Left renal pelvis (tissue), 4 donors: ENCODE data around the gene AMDHD1. TPM values are rescaled to one million over a fixed set of nuclear protein-coding genes. Genes with fewer than 3 reads are reported as not detected.

Source experiments
- DNase-seq, 4 donors: peaks; one replicate each; pipeline ENCODE4 v3.0.0-alpha.2; 2013; ENCODE audit warnings: low read depth in 4 of 4, low spot score in 3 of 4
- polyA plus RNA-seq, 4 donors: library from polyadenylated mRNA; unstranded; fragments of 120-200 nt; gene quantifications; one replicate each; pipeline ENCODE4 v1.2.1, GENCODE V29; 2013; ENCODE audit not compliant: insufficient read length in 4 of 4

The AMDHD1 gene, protein sequence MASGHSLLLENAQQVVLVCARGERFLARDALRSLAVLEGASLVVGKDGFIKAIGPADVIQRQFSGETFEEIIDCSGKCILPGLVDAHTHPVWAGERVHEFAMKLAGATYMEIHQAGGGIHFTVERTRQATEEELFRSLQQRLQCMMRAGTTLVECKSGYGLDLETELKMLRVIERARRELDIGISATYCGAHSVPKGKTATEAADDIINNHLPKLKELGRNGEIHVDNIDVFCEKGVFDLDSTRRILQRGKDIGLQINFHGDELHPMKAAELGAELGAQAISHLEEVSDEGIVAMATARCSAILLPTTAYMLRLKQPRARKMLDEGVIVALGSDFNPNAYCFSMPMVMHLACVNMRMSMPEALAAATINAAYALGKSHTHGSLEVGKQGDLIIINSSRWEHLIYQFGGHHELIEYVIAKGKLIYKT
- polyA plus RNA-seq = 1 to 10 TPM in 3 of 4 donors, under 1 TPM in 1; 0.33 to 1.5 (median 1.2) TPM

DNA sequence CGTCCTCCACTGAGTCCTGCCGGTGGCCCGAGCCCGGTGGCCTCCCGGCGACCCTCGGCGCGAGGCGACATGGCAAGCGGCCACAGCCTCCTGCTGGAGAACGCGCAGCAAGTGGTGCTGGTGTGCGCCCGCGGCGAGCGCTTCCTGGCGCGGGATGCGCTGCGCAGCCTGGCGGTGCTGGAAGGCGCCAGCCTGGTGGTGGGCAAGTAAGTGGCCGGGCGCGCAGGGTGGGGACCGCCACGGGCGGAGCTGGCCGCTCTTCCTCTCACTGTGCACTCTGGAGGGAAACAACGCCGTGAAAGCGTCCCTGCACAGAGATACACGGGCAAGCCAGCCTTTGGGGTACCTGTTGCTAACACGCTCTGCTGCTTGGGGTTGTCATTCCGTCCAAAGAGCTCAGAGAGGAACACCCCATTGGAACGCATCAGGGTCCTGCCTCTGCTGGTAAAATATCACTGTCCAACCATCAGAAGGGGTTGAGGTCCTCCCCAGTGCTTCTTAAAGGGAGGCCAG, at the start of gene AMDHD1:
Gene AMDHD1, plus strand, starts transcription at position 2 of the 513 bp plus-strand sequence. Its CDS starts 68 bp downstream, at position 70.
- DNase-seq = peak in 1 of 4 donors; percentile 5

DNA sequence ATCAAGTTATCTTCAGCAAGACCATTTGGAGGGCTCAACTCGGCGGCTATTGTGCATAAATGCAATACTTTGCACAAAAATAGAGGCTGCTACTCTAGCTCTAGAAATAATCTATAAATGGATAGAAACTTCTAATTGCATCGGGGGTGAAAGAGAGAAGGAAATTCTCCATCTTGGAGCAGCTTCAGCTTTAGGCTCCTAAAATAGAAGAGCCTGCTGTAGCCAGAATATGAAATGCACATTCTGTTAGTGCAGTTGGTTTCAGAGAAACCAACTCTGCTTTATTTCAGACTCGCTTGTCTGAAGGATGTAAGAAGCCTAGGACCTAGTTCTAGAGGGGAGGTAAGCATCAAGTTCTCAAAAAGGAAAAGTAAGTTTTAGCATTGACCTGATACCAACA, 46.3 kb upstream of the AMDHD1 start:
- DNase-seq = no peak

DNA sequence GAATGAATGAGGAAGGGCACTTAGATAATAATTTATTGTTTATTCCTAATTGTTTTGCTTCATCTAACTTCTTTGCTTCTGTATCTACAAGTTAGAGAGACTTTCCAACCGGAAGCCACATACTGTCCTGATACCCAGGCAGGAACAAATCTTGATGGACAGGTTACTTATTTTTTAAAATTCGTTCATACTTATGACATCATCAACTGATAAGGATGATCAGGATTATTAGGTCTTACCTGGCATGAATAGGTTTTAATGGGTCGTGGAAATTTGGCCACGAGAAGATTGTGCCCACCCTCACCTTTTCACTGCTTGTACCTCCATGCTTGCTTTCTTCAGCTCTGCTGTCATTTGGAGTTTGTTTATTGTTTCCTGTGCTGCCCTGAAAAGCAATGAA, 45.0 kb upstream of the AMDHD1 start:
- DNase-seq = no peak

DNA sequence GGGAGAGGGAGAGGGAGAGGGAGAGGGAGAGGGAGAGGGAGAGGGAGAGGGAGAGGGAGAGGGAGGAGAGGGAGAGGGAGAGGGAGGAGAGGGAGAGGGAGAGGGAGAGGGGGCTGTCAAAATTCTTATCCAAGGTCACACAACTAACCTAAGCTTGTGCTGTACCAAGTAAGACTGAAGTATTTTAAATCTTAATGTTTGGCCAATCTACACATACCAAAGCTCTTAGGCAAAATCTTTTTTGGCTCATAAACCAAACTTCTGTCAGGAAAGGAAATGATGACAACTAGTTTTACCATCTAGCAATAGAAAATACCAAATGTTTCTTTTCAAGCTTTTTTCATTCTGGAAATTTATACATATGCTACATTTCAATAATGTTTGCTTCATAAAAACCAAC, 34.6 kb upstream of the AMDHD1 start:
- DNase-seq = no peak

DNA sequence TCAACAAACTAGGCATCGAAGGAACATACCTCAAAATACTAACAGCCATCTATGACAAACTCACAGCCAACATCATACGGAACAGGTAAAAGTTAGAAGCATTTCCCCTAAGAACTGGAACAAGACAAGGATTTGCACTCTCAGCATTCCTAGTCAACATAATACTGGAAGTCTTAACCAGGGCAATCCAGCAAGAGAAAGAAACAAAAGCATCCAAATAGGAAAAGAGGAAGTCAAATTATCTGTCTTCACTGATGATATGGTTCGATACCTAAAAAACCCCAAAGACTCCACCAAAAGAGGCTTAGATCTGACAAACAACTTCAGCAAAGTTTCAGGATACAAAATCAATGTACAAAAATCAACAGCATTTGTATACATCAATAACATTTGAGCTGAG, 33.3 kb upstream of the AMDHD1 start:
- DNase-seq = no peak

DNA sequence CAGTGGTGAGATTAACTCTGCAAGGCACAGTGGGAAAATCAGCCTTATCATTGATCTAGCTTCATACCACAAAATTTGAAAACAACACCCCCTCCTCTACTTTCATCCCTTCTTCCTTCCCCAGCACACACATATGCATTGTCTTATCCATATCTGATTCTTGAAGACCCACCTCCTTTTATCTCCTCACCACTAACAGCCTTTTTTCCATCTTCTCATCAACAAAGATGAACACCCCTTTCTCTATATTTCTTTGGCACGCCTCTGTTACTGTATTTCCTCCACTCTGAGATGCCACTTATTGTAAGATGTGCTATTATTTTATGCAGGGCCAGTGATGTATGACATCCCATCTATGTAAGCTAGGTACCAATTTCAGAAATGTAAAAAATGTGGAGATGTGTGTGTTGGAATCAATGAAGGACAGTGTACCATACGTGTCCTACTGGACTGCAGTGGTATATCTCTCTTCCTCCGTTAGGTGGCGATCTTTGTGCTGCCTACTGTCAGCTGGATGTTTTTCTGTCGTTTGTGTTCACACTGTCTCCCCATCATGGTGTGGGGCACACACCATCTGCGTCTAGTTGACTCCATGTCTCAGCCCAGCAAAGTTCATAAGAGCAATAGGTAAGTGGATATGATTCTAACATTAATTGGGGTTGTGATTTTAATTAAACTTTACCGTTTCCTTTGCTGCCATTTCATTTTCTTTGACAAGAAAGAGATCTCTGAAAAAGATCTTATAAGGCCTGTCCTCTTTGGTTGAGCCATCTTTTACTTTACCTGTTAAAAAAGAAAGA, 24.7 kb upstream of the AMDHD1 start:
- DNase-seq = no peak

DNA sequence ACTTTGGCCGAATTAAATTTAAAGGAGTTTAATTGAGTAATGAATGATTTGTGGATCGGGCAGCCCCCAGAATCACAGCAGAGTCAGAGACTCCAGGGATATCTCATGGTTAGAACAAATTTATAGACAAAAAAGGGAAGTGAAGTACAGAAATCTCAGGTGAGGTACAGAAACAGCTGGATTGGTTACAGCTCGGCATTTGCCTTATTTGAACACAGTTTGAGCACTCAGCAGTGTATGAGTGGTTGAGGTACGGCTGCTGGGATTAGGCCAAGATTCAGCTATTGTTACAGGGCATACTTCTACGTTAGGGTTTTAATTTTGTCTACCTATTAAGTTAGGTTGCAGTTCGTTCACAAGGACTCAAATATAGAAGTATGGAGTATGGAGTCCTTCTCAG, 24.0 kb upstream of the AMDHD1 start:
- no peak for DNase-seq

DNA sequence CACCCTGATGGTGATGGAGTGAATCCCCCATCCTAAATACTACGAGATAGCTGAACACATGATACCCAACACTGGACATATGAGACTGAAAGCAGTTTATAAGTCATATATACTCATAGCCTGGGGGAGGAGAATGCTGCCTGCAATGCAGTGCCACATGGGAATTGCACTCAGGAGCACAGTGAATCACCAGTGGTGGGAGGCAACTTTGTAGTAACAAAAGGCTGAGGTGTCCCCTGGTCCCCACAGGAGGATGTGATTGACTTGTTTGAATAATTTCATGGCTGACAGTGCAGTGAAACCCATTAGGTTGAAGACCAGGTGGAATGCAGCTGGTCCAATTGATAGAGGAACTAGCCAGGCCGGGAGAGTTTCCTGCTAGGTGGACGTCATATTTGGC, 20.9 kb upstream of the AMDHD1 start:
- no peak for DNase-seq

DNA sequence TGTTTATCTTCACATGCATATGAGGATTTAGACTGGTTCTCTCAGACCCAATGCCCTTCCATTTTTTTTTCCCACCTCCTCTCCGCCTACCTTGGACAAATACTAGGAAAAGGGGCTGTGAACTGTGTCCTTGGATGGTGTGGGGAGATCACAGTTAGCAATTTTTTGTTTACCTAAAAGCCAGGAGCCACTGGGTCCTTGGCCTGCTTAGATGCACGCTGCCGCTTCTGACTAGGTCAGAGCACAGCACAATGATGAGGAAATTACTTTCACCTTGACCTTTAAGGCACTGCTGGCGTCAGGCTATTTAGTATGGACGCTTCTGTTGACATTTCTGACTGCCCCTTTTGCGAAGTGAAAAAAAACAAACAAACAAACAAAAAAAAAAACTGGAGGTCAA, 2.6 kb upstream of the AMDHD1 start:
- DNase-seq = no peak

DNA sequence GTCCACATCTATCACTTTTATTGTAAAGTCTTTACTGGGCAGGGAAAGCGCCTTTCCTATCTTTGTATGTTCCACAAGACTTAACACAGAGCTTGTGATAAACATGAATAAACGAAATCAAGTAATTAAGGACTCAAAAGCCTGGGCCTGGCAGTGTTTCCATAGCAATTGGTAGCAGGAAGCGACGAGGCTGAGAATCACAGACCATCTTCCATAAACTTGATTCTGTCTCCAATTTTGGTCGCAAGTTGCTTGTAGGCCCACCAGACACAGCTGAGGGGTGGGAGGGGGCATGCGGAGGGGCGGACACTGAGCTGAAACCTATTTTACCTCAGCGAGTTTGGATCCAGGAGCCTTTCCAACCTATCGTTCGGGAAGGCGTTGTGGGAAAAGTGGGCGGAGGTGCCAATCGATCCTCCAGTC, 1.0 kb upstream of the AMDHD1 start:
- DNase-seq = no peak

DNA sequence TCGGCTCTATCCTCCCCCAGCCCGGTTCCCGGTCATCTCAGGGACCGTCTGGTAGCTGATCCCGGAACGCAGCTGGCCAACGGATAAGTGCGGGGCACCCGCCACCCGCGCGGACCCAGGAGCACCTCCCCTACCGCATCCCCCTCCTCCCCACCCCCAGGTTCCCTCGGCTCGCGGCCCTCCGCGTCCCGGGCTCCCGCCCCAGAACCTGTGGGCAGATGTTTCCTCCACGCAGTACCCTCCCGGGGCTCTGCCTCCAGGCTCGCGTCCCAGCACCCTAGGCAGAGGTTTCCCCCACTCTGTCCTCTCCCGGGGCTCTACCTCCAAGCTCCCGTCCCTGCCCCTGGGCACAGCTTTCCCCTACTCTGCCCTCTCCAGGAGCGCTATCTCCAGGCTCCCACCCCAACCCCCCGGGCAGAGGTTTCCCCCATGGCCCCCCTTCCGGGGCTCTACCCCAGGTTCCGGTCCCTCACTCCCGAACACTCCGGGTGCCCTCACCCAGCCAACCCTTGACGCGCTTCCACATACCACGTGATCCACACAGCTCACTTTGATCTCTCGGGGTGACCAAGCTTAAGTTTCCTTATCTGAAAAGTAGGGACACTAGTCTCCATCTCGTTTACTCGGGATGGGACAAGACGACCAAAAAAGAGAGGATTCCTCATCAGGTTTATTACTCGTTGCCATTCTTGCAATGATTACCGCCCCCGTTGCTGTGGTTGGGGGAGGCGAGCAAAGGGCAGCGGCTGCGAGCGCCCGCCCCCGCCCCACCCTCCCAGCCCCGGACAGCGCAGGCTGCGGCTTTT, 404 bp upstream of the AMDHD1 start, which contains the start of gene CCDC38:
Gene CCDC38, minus strand, starts transcription at position 91 of the 806 bp plus-strand sequence. CDS start 6,105 bp downstream, outside the sequence.
- DNase-seq = peak in 3 of 4 donors; percentile 36 to 43 (median 41)

DNA sequence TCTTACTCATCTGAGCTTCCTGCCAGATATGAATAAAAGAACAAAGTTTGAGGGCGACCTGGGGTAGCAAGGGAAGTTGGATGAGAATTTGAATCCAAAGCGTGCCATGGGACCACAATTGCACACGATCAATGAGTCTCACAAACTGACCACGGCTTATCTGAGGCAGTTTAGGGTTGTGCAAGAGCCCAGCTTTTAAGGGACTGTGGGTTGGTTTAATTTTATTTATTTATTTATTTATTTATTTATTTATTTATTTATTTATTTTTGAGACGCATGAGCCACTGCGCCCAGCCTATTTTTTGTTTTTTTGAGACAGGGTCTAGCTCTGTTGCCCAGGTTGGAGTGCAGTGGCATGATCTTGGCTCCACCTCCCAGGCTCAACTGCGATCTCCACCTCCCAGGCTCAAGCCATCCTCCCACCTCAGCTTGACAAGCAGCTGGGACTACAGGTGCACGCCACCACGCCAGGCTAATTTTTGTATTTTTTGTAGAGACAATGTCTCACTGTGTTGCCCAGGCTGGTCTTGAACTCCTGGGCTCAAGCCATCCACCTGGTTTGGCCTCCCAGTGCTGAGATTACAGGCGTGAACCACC, 1.1 kb downstream of the AMDHD1 start:
- no peak for DNase-seq

DNA sequence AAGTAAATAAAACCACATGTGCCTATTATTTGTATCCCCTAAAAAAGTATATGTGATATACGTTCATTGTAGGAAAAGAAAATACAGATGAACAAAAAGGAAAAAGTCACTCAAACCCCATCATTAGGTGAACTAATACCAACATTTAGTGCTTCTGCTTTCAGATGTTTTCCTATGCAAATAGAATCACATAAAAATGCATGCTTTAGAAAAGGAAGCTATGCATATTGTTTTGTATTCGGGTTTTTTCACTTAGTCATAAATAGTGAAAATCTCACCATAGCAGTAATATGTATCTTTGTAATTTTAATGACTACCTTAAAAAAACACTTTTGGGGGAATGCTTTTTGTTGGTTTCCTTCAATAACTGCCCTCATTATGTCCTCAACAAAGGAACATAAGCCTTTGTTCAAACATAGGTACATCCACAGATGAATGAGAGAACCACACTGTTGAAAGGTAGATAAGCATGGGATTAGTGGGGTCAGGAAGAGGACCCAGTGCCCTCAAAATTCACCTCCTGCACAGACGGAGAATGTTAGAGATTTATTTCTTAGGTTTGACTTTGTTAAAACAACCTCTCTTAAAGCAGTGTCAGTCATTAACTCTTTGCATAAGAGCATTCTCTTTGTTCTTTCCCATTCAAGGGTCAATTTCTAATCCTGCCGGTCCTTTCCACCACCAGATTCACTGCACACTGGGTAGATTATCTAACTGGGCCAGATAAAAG, 6.5 kb downstream of the AMDHD1 start:
- DNase-seq = no peak

DNA sequence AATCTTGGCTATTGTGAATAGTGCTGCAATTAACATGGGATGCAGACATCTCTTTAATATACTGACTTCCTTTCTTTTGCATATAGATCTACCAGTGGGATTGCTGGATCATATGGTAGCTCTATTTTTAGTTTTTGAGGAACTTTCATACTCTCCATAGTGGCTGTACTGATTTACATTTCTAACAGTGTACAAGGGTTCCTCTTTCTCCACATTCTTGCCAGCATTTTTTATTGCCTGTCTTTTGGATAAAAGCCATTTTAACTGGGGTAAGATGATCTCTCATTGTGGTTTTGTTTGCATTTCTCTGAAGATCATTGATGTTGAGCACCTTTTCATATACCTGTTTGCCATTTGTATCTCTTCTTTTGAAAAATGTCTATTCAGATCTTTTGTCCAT, 8.4 kb downstream of the AMDHD1 start:
- no peak for DNase-seq

DNA sequence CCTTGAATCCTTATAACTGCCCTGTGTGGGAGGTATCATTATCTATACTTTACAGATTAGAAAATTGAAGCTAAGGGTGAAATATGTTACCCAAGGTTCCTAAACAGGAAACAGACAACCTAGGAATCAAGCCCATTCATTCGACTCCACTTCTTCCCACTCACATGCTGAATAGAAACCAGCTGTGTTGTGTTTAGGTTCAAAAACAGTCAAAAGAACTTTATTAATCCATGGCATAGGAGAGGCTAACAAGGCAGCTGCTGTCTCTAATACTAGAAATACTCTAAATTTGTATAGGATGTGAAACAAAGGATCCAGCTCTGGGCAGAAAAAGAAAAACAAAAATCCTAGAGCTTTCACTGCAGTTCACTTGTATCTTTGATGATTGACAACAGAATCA, 9.9 kb downstream of the AMDHD1 start:
- DNase-seq = no peak

DNA sequence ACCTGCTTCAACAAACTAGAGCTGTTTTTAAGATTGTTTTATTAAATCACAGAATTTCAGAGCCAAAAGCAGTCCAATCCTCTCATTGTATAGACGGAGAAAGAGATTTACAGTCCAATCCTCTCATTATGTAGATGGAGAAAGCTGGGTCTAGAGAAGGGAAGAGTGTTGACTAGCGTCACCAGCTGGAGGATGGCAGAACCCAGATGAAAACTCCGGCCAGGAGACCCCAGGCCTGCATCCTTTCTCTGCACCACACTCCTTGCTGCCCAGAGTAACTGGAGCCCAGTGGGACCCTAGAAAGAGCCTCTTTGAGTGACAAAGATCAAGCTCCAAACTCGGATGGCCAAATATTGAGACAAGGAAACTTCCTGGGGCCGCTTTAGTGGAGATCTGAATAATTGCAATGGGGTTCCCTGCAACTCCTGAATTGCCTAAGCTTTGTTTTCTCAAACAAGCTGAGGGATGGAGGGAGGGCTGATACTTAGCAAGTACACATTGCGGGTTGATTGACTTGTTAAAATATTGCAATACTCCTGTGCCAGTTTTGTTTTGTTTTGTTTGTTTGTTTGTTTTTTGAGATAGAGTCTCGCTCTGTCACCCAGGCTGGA, 12.5 kb downstream of the AMDHD1 start:
- DNase-seq = no peak

DNA sequence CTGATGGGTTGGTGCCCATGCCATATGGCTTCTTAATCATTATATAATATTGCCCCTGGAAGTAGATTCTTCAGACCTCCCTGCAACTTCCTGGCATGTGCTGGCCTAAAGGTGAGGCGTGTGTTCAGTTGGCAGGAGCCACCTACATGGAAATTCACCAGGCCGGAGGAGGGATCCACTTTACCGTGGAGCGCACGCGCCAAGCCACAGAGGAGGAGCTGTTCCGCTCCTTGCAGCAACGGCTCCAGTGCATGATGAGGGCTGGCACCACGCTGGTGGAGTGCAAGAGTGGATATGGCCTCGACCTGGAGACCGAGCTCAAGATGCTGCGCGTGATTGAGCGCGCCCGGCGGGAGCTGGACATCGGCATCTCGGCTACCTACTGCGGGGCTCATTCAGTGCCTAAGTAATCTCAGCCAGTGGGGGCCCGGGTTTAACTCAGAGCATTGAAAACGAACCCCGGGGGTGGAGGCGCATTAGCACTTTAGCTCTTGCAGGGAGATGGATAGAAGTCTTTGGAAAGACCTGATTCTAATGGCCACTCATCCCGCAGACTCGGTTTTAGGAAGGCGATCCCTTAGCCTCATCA, 13.5 kb downstream of the AMDHD1 start:
- no peak for DNase-seq

DNA sequence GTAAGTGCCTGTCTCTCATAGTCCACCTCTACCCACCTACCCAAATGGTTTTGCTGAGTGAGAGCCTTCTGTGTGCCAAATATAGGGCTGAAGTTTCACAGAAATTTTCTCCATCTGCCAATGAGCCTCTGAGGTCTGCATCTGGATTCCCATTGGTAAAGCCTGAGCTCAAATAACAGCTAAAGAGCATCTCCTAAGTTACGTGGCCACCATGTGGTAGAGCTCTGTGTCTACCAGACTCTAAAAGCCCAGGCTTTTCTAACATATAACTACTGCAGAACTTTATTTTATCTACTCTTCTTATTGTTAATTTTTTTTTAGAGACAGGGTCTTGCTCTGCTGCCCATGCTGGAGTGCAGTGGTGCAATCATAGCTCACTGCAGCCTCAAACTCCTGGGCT, 16.0 kb downstream of the AMDHD1 start:
- no peak for DNase-seq

DNA sequence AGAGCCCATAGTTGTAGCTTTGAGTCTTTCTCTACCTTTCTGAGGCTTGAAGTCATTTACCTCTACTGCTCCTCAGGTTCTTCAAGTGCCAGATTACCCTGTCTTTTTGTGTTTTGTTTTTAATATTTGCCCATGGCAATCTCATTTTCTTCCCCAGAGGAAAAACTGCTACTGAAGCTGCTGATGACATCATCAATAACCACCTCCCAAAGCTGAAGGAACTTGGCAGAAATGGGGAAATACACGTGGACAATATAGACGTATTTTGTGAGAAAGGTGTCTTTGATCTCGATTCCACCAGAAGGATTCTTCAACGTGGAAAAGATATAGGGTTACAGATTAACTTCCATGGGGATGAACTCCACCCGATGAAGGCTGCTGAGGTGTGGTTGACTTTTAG, 17.1 kb downstream of the AMDHD1 start:
- no peak for DNase-seq
